Suprapubic skin (tissue), 4 donors: ENCODE measurements around the gene HCK. TPM values are rescaled to one million over a fixed set of nuclear protein-coding genes. Genes with fewer than 3 reads are reported as not detected.

Source experiments
- DNase-seq, 2 donors: peaks; one replicate each; pipeline ENCODE4 v3.0.0-alpha.2; 2019; ENCODE audit warnings: low spot score in 2 of 2
- H3K27ac ChIP-seq: fragments of 200-600 bp; sonication (generic); one replicate; pipeline ENCODE4 v1.5.1; 2019
- H3K27me3 ChIP-seq: fragments of 200-600 bp; sonication (generic); one replicate; pipeline ENCODE4 v1.5.1; 2019
- H3K36me3 ChIP-seq: fragments of 200-600 bp; sonication (generic); one replicate; pipeline ENCODE4 v1.5.1; 2019
- H3K4me1 ChIP-seq: fragments of 200-600 bp; sonication (generic); one replicate; pipeline ENCODE4 v1.5.1; 2019
- H3K4me3 ChIP-seq: fragments of 200-600 bp; sonication (generic); one replicate; pipeline ENCODE4 v1.5.1; 2019; ENCODE audit warnings: mild to moderate bottlenecking
- H3K9me3 ChIP-seq: fragments of 200-600 bp; sonication (generic); one replicate; pipeline ENCODE4 v1.5.1; 2019
- CTCF ChIP-seq, 2 donors: fragments of 200-600 bp in 1 of 2; fragments of 450-650 bp in 1 of 2; sonication (generic) in 1 of 2; IDR thresholded peaks; one replicate each; pipeline ENCODE4 v1.5.1; 2016 to 2019; ENCODE audit warnings: antibody characterized with exemption in 2 of 2, mild to moderate bottlenecking in 1 of 2, moderate library complexity in 1 of 2
- EP300 ChIP-seq: sonication (generic); formaldehyde crosslinking; IDR thresholded peaks from one replicate; pipeline ENCODE4 v1.6.1; 2017; ENCODE audit warnings: antibody characterized with exemption
- POLR2A ChIP-seq, 2 donors: fragments of 450-650 bp; IDR thresholded peaks; one replicate each; pipeline ENCODE4 v1.6.1; 2017; ENCODE audit warnings: antibody characterized with exemption in 2 of 2, mild to moderate bottlenecking in 2 of 2, moderate library complexity in 2 of 2
- POLR2AphosphoS5 ChIP-seq, 3 donors: sonication (generic); formaldehyde crosslinking; IDR thresholded peaks; one replicate each; pipeline ENCODE4 v1.6.1; 2017; ENCODE audit warnings: antibody characterized with exemption in 3 of 3
- WGBS: methylation state at CpG from one replicate; pipeline ENCODE4 v1.1.5; 2018; 5-methylcytosine and 5-hydroxymethylcytosine counted together
- total RNA-seq, 4 donors: library from RNA; depleted of rRNA; stranded (reverse); fragments of >200 nt; gene quantifications; one replicate each; pipeline ENCODE4 v1.1.0, GENCODE V29; 2016

Gene HCK
- total RNA-seq, 4 donors from 2014 or later, result 5.0 to 10.0 (median 6.6) TPM

- 37% methylated on average over 4 of the region's 4 CpGs for WGBS
- TF ChIP-seq POLR2A (IDR thresholded peaks at IDR 0.05) (no peak), CTCF (IDR thresholded peaks at IDR 0.05) (no peak), EP300 (no peak), POLR2AphosphoS5 (IDR thresholded peaks at IDR 0.05) (no peak)
- H3K27me3 ChIP-seq, result peaks cover 6% of the 10 kb centered on the region
- H3K9me3 ChIP-seq, result no peaks in the 10 kb centered on the region
- no peak overlapping the region for H3K4me3 ChIP-seq
- H3K27ac ChIP-seq, result no peak overlapping the region
- no peaks in the 10 kb centered on the region for H3K4me1 ChIP-seq
- no peaks in the 10 kb centered on the region for H3K36me3 ChIP-seq
- DNase-seq, result no peak
Observed at GRCh38 chr20:32070690-32071213, 18.7 kb downstream of the HCK start.

GRCh38 chr20:32071395-32072167 lies 19.5 kb downstream of the HCK start:
- no peak overlapping the region for H3K27ac ChIP-seq
- no peaks in the 10 kb centered on the region for H3K36me3 ChIP-seq
- no peaks in the 10 kb centered on the region for H3K9me3 ChIP-seq
- no peak overlapping the region for H3K4me3 ChIP-seq
- WGBS, result 78% methylated on average over 14 of the region's 17 CpGs
- H3K4me1 ChIP-seq, result no peaks in the 10 kb centered on the region
- H3K27me3 ChIP-seq, result peaks cover 6% of the 10 kb centered on the region
- DNase-seq, result no peak
- TF ChIP-seq EP300 (no peak), POLR2A (IDR thresholded peaks at IDR 0.05) (no peak), CTCF (IDR thresholded peaks at IDR 0.05) (no peak), POLR2AphosphoS5 (IDR thresholded peaks at IDR 0.05) (no peak)

- Histone ChIP-seq H3K9me3 (no peaks in the 10 kb centered on the region), H3K36me3 (no peaks in the 10 kb centered on the region), H3K4me3 (no peak overlapping the region), H3K27ac (no peak overlapping the region), H3K27me3 (peaks cover 6% of the 10 kb centered on the region), H3K4me1 (no peaks in the 10 kb centered on the region)
- 88% methylated on average over 6 of the region's 6 CpGs for WGBS
- TF ChIP-seq EP300 (no peak), POLR2AphosphoS5 (IDR thresholded peaks at IDR 0.05) (no peak), CTCF (IDR thresholded peaks at IDR 0.05) (no peak), POLR2A (IDR thresholded peaks at IDR 0.05) (no peak)
- no peak for DNase-seq
Observed at GRCh38 chr20:32072168-32072750, 20.2 kb downstream of the HCK start.

- TF ChIP-seq CTCF (IDR thresholded peaks at IDR 0.05) (no peak), POLR2AphosphoS5 (IDR thresholded peaks at IDR 0.05) (no peak)
- H3K27me3 ChIP-seq, result peaks cover 6% of the 10 kb centered on the region
- no peaks in the 10 kb centered on the region for H3K4me1 ChIP-seq
- WGBS, result 92% methylated on average over 1 of the region's 1 CpG
- no peak overlapping the region for H3K4me3 ChIP-seq
- no peak for DNase-seq
- H3K27ac ChIP-seq, result no peak overlapping the region
- no peaks in the 10 kb centered on the region for H3K36me3 ChIP-seq
- H3K9me3 ChIP-seq, result no peaks in the 10 kb centered on the region
Observed at GRCh38 chr20:32075534-32075933, 23.5 kb downstream of the HCK start.

- 79% methylated on average over 4 of the region's 4 CpGs for WGBS
- Histone ChIP-seq H3K9me3 (no peaks in the 10 kb centered on the region), H3K36me3 (no peaks in the 10 kb centered on the region), H3K27ac (no peak overlapping the region), H3K4me3 (no peak overlapping the region), H3K27me3 (no peaks in the 10 kb centered on the region), H3K4me1 (no peaks in the 10 kb centered on the region)
- TF ChIP-seq EP300, result no peak
- no peak for TF ChIP-seq POLR2A (IDR thresholded peaks at IDR 0.05)
- no peak for TF ChIP-seq POLR2AphosphoS5 (IDR thresholded peaks at IDR 0.05)
- DNase-seq, result no peak
Observed at GRCh38 chr20:32077190-32077589, 25.1 kb downstream of the HCK start.
